HepG2 (cell line): Measurements from ENCODE around the gene TKFC. TPM values are rescaled to one million over a fixed set of nuclear protein-coding genes. Genes with fewer than 3 reads are reported as not detected.

Experiments
- ASH2L ChIP-seq: fragments of 300-600, 200-600 bp; sonication (generic); IDR thresholded peaks from 2 replicates; pipeline ENCODE4 v1.7.0; 2017; ENCODE audit warnings: low read depth, mild to moderate bottlenecking, moderate library complexity, mixed read lengths, low read length; ENCODE audit not compliant: insufficient read length
- CSRNP1 ChIP-seq: sonication (generic); formaldehyde crosslinking; IDR thresholded peaks from 2 replicates; pipeline ENCODE4 v1.8.1; 2023; ENCODE audit warnings: mild to moderate bottlenecking, missing genetic modification reagents
- DRAP1 ChIP-seq: IDR thresholded peaks from 2 replicates; pipeline ENCODE4 v1.6.1; 2016; ENCODE audit warnings: missing genetic modification reagents, missing compliant biosample characterization
- E2F1 ChIP-seq: sonication (generic); formaldehyde crosslinking; IDR thresholded peaks from 2 replicates; pipeline ENCODE4 v1.5.0; 2020; ENCODE audit warnings: missing genetic modification reagents
- FOXO1 ChIP-seq: sonication (generic); formaldehyde crosslinking; IDR thresholded peaks from 2 replicates; pipeline ENCODE4 v1.4.0; 2020; ENCODE audit warnings: missing genetic modification reagents
- FOXP4 ChIP-seq: sonication (generic); formaldehyde crosslinking; IDR thresholded peaks from 2 replicates; pipeline ENCODE4 v1.4.0; 2020; ENCODE audit warnings: missing genetic modification reagents
- GTF2F1 ChIP-seq: fragments of 150-350 bp; IDR thresholded peaks from 2 replicates; pipeline ENCODE4 v1.6.1; 2014; ENCODE audit warnings: low read length
- HDAC1 ChIP-seq: sonication (generic); formaldehyde crosslinking; IDR thresholded peaks from 2 replicates; pipeline ENCODE4 v1.5.1; 2020; ENCODE audit warnings: mild to moderate bottlenecking, missing genetic modification reagents
- JDP2 ChIP-seq: sonication (generic); formaldehyde crosslinking; IDR thresholded peaks from 2 replicates; pipeline ENCODE4 v1.8.1; 2022; ENCODE audit warnings: missing genetic modification reagents, borderline replicate concordance
- MAF1 ChIP-seq: sonication (generic); formaldehyde crosslinking; IDR thresholded peaks from 2 replicates; pipeline ENCODE4 v1.5.0; 2020; ENCODE audit warnings: missing genetic modification reagents, borderline replicate concordance
- MTERF4 ChIP-seq: sonication (generic); formaldehyde crosslinking; IDR thresholded peaks from 2 replicates; pipeline ENCODE4 v1.8.0; 2023; ENCODE audit warnings: mild to moderate bottlenecking, missing genetic modification reagents
- MYC ChIP-seq: sonication (generic); formaldehyde crosslinking; IDR thresholded peaks from 2 replicates; pipeline ENCODE4 v1.9.0; 2021; ENCODE audit warnings: missing genetic modification reagents, borderline replicate concordance
- PITX1 ChIP-seq: sonication (generic); formaldehyde crosslinking; IDR thresholded peaks from 2 replicates; pipeline ENCODE4 v1.5.1; 2020; ENCODE audit warnings: mild to moderate bottlenecking, missing genetic modification reagents
- POLR2AphosphoS2 ChIP-seq: IDR thresholded peaks from 2 replicates; pipeline ENCODE4 v1.6.1; 2011; ENCODE audit warnings: low read depth, low read length, improper control_type of control experiment
- SCMH1 ChIP-seq: sonication (generic); formaldehyde crosslinking; IDR thresholded peaks from 2 replicates; pipeline ENCODE4 v1.9.0; 2021; ENCODE audit warnings: missing genetic modification reagents, mild to moderate bottlenecking, borderline replicate concordance
- SP140L ChIP-seq: sonication (generic); formaldehyde crosslinking; IDR thresholded peaks from 2 replicates; pipeline ENCODE4 v1.4.0; 2020; ENCODE audit warnings: missing genetic modification reagents, borderline replicate concordance
- TBX3 ChIP-seq: fragments of 450-650 bp; IDR thresholded peaks from 2 replicates; pipeline ENCODE4 v1.6.1; 2017; ENCODE audit warnings: antibody characterized with exemption, mild to moderate bottlenecking, inconsistent platforms, borderline replicate concordance
- TEAD3 ChIP-seq: optimal IDR thresholded peaks from 2 replicates; pipeline ENCODE3; 2016; ENCODE audit warnings: borderline replicate concordance
- ZBTB7B ChIP-seq: sonication (generic); formaldehyde crosslinking; IDR thresholded peaks from 2 replicates; pipeline ENCODE4 v1.4.0; 2020; ENCODE audit warnings: missing genetic modification reagents
- ZNF232 ChIP-seq: sonication (generic); formaldehyde crosslinking; IDR thresholded peaks from 2 replicates; pipeline ENCODE4 v1.4.0; 2020; ENCODE audit warnings: missing genetic modification reagents, borderline replicate concordance
- ZNF280B ChIP-seq: sonication (generic); formaldehyde crosslinking; IDR thresholded peaks from 2 replicates; pipeline ENCODE4 v1.5.0; 2020; ENCODE audit warnings: missing genetic modification reagents, mild to moderate bottlenecking, borderline replicate concordance
- ZNF3 ChIP-seq: IDR thresholded peaks from 2 replicates; pipeline ENCODE4 v1.7.0; 2017; ENCODE audit warnings: inconsistent platforms
- polyA plus RNA-seq, 8 experiments: library from polyadenylated mRNA; depleted of rRNA in 3 of 8; stranded (reverse) in 7 of 8; unstranded in 1 of 8; fragments of >200 nt; fragmentation: Illumina TruSeq in 4 of 8; extraction: Trizol in 4 of 8; gene quantifications; 2 replicates each; pipeline versions ENCODE4 v1.2.1 to v1.2.3, GENCODE V29; 2011 to 2016; ENCODE audit warnings: low read depth in 4 of 8, missing spikeins in 1 of 8, mixed read lengths in 1 of 8; ENCODE audit not compliant: insufficient read depth in 1 of 8
- total RNA-seq, 5 experiments: library from RNA; depleted of rRNA; stranded (reverse); fragments of >200 nt; fragmentation: Illumina TruSeq; extraction: Trizol; gene quantifications; 2 replicates each; pipeline ENCODE4 v1.2.3, GENCODE V29; 2016; ENCODE audit warnings: low read depth in 1 of 5

The TKFC gene
- total and polyA plus RNA-seq, 2 of the 13 experiments (the other 11 are each of a cell fraction or from before 2014, with no cell fraction given): 147 to 197 TPM

GRCh38 chr11:61336171-61336935 is 3.3 kb downstream of the TKFC start (continued):
- TF ChIP-seq ZNF280B (CRISPR knock-in tag) (no peak), PITX1 (CRISPR knock-in tag) (no peak), HDAC1 (peak; percentile 42; the same call in 1 of the 2 replicates), MYC (CRISPR knock-in tag) (peak; percentile 75; the same call in 1 of the 2 replicates), TBX3 (no peak), ZNF232 (no peak), ZBTB7B (CRISPR knock-in tag) (0 out of 2 replicates have a peak, but pooled peaks have one; percentile 23), JDP2 (CRISPR knock-in tag) (no peak), SCMH1 (no peak), POLR2AphosphoS2 (no peak), GTF2F1 (no peak), SP140L (CRISPR knock-in tag) (no peak), MAF1 (CRISPR knock-in tag) (0 out of 2 replicates have a peak, but pooled peaks have one; percentile 6), E2F1 (CRISPR knock-in tag) (no peak), CSRNP1 (no peak), ASH2L (no peak), TEAD3 (CRISPR knock-in tag) (peak; percentile 41), FOXP4 (CRISPR knock-in tag) (0 out of 2 replicates have a peak, but pooled peaks have one; percentile 34), ZNF3 (CRISPR knock-in tag) (no peak), DRAP1 (CRISPR knock-in tag) (peak; percentile 65; the same call in 1 of the 2 replicates), MTERF4 (CRISPR knock-in tag) (no peak), FOXO1 (CRISPR knock-in tag) (no peak)
